Measurements from ENCODE around the gene SCN1A.
"Not testable (repeated sequence)": the region's sequence is repeated elsewhere in the genome, so short reads cannot be mapped to it uniquely, and the experiment has no call there.

Gene SCN1A

GRCh38 chr2:166148500-166149400 is 20.9 kb upstream of the SCN1A start:
- Histone ChIP-seq H3K36me3 (ENCODE audit: insufficient read depth, low read length) (no peaks in the 10 kb centered on the region), H2AFZ (ENCODE audit: low read depth, low read length) (no peak overlapping the region), H3K4me1 (ENCODE audit: insufficient read depth, low read length) (no peaks in the 10 kb centered on the region), H3K27me3 (ENCODE audit: insufficient read depth, low read length) (no peaks in the 10 kb centered on the region), H3K9me3 (ENCODE audit: low read length) (no peaks in the 10 kb centered on the region), H3K4me3 (ENCODE audit: low read length) (no peak overlapping the region)

- no peak overlapping the region for H3K4me3 ChIP-seq (ENCODE audit: low read length)
- no peak overlapping the region for H2AFZ ChIP-seq (ENCODE audit: low read depth, low read length)
- H3K9me3 ChIP-seq (ENCODE audit: low read length): no peaks in the 10 kb centered on the region
- no peaks in the 10 kb centered on the region for H3K4me1 ChIP-seq (ENCODE audit: insufficient read depth, low read length)
- H3K36me3 ChIP-seq (ENCODE audit: insufficient read depth, low read length): no peaks in the 10 kb centered on the region
- no peaks in the 10 kb centered on the region for H3K27me3 ChIP-seq (ENCODE audit: insufficient read depth, low read length)
These were observed 20.1 kb upstream of the SCN1A start for GRCh38 chr2:166147883-166148282.

- Histone ChIP-seq H3K4me3 (ENCODE audit: low read length) (no peak overlapping the region), H2AFZ (ENCODE audit: low read depth, low read length) (no peak overlapping the region), H3K27me3 (ENCODE audit: insufficient read depth, low read length) (no peaks in the 10 kb centered on the region), H3K4me1 (ENCODE audit: insufficient read depth, low read length) (no peaks in the 10 kb centered on the region), H3K9me3 (ENCODE audit: low read length) (no peaks in the 10 kb centered on the region), H3K36me3 (ENCODE audit: insufficient read depth, low read length) (no peaks in the 10 kb centered on the region)
These were observed 16.3 kb upstream of the SCN1A start for GRCh38 chr2:166144071-166144470.

DNA sequence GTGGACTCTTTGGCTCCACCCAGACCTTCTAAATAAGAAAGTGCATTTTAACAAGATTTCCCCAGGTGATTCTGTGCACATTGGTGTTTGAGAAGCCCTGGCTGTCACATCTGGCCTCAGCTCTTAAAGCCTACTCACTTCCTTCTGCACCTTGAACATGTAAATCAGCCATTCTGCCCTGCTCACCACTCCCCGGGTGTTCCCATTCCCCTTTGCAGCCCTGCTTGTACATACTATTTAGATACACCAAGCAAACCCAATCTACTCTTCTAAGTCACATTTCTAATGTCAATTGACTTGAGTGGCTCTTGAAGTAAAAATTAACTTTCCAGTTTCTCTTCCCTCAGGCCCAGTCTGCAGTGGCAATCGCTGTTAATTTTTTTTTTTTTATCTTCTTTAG is 13.1 kb upstream of the SCN1A start:
- Histone ChIP-seq H3K9me3 (ENCODE audit: low read length) (no peaks in the 10 kb centered on the region), H3K27me3 (ENCODE audit: insufficient read depth, low read length) (no peaks in the 10 kb centered on the region), H3K4me1 (ENCODE audit: insufficient read depth, low read length) (no peaks in the 10 kb centered on the region), H3K4me3 (ENCODE audit: low read length) (no peak overlapping the region), H3K36me3 (ENCODE audit: insufficient read depth, low read length) (no peaks in the 10 kb centered on the region), H2AFZ (ENCODE audit: low read depth, low read length) (no peak overlapping the region)

- no peaks in the 10 kb centered on the region for H3K4me1 ChIP-seq (ENCODE audit: insufficient read depth, low read length)
- no peak overlapping the region for H2AFZ ChIP-seq (ENCODE audit: low read depth, low read length)
- H3K36me3 ChIP-seq (ENCODE audit: insufficient read depth, low read length): no peaks in the 10 kb centered on the region
- no peaks in the 10 kb centered on the region for H3K27me3 ChIP-seq (ENCODE audit: insufficient read depth, low read length)
- H3K4me3 ChIP-seq (ENCODE audit: low read length): no peak overlapping the region
- H3K9me3 ChIP-seq (ENCODE audit: low read length): no peaks in the 10 kb centered on the region
These were observed 12.7 kb upstream of the SCN1A start for GRCh38 chr2:166140475-166140874.

DNA sequence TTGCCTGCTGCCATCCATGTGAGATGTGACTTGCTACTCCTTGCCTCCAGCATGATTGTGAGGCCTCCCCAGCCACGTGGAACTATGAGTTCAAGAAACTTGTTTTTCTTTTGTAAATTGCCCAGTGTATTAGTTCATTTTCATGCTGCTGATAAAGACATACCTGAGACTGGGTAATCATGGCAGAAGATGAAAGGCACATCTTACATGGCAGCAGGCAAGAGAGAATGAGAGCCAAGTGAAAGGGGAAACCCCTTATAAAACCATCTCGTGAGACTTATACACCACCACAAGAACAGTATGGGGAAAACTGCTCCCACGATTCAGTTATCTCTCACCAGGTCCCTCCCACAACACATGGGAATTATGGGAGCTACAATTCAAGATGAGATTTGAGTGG is 11.7 kb upstream of the SCN1A start:
- H3K36me3 ChIP-seq (ENCODE audit: insufficient read depth, low read length); H3K27me3 ChIP-seq (ENCODE audit: insufficient read depth, low read length); H3K4me1 ChIP-seq (ENCODE audit: insufficient read depth, low read length); H3K4me3 ChIP-seq (ENCODE audit: low read length); H2AFZ ChIP-seq (ENCODE audit: low read depth, low read length); H3K9me3 ChIP-seq (ENCODE audit: low read length): not testable (repeated sequence)

- Histone ChIP-seq H3K4me1 (ENCODE audit: insufficient read depth, low read length) (no peaks in the 10 kb centered on the region), H3K9me3 (ENCODE audit: low read length) (no peaks in the 10 kb centered on the region), H2AFZ (ENCODE audit: low read depth, low read length) (no peak overlapping the region), H3K36me3 (ENCODE audit: insufficient read depth, low read length) (no peaks in the 10 kb centered on the region), H3K4me3 (ENCODE audit: low read length) (no peak overlapping the region), H3K27me3 (ENCODE audit: insufficient read depth, low read length) (no peaks in the 10 kb centered on the region)
These were observed 10.8 kb upstream of the SCN1A start for GRCh38 chr2:166138667-166139066.

DNA sequence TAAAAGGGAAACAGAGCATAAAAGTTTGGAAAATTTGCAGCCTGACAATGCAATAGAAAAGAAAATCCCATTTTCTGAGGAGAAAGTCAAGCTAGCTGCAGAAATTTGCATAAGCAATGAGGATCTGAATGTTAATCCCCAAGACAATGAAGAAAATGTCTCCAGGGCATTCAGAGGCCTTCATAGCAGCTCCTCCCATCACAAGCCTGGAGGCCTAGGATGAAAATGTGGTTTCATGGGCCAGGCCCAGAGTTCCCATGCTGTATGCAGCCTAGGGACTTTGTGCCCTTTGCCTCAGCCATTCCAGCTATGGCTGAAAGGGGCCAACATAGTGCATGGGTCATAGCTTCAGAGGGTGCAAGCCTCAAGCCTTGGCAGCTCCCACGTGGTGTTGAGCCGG is 10.3 kb upstream of the SCN1A start:
- Histone ChIP-seq H3K9me3 (ENCODE audit: low read length) (no peaks in the 10 kb centered on the region), H3K27me3 (ENCODE audit: insufficient read depth, low read length) (no peaks in the 10 kb centered on the region), H3K4me1 (ENCODE audit: insufficient read depth, low read length) (no peaks in the 10 kb centered on the region), H3K36me3 (ENCODE audit: insufficient read depth, low read length) (no peaks in the 10 kb centered on the region), H3K4me3 (ENCODE audit: low read length) (no peak overlapping the region), H2AFZ (ENCODE audit: low read depth, low read length) (no peak overlapping the region)

DNA sequence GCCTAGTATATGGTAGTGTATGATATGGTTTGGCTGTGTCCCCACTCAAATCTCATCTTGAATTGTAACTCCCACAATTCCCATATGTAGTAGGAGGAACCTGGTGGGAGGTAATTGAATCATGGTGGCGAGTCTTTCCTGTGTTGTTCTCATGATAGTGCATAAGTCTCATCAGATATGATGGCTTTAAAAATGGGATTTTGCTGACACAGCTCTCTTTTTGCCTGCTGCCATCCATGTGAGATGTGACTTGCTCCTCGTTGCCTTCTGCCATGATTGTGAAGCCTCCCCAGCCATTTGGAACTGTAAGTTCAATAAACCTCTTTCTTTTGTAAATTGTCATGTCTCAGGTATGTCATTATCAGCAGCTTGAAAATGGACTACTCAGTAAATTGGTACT is 9.5 kb upstream of the SCN1A start:
- Histone ChIP-seq H3K27me3 (ENCODE audit: insufficient read depth, low read length) (no peaks in the 10 kb centered on the region), H3K4me3 (ENCODE audit: low read length) (no peak overlapping the region), H3K36me3 (ENCODE audit: insufficient read depth, low read length) (no peaks in the 10 kb centered on the region), H3K4me1 (ENCODE audit: insufficient read depth, low read length) (no peaks in the 10 kb centered on the region), H3K9me3 (ENCODE audit: low read length) (no peaks in the 10 kb centered on the region), H2AFZ (ENCODE audit: low read depth, low read length) (no peak overlapping the region)

DNA sequence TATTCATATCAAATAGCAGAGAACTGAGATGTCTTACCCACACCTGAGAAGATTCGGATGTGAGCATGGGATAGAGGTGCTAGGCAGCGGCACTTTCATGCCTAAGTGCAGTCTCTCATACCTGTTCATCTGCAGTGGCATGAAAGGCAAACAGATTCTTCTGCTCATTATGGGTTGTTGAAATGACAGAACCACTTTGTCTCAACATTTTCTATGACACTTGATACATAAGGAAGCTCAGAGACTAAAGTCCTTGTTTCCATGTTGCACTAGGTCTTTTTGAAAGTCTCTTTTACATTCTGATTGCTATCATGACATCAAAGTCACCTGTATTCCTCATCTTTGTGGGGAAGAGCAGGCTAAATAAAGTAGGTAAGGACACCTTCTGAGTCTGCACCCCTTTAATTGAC is 8.0 kb upstream of the SCN1A start:
- H2AFZ ChIP-seq (ENCODE audit: low read depth, low read length): no peak overlapping the region
- no peaks in the 10 kb centered on the region for H3K36me3 ChIP-seq (ENCODE audit: insufficient read depth, low read length)
- no peak overlapping the region for H3K4me3 ChIP-seq (ENCODE audit: low read length)
- no peaks in the 10 kb centered on the region for H3K4me1 ChIP-seq (ENCODE audit: insufficient read depth, low read length)
- no peaks in the 10 kb centered on the region for H3K27me3 ChIP-seq (ENCODE audit: insufficient read depth, low read length)
- no peaks in the 10 kb centered on the region for H3K9me3 ChIP-seq (ENCODE audit: low read length)

DNA sequence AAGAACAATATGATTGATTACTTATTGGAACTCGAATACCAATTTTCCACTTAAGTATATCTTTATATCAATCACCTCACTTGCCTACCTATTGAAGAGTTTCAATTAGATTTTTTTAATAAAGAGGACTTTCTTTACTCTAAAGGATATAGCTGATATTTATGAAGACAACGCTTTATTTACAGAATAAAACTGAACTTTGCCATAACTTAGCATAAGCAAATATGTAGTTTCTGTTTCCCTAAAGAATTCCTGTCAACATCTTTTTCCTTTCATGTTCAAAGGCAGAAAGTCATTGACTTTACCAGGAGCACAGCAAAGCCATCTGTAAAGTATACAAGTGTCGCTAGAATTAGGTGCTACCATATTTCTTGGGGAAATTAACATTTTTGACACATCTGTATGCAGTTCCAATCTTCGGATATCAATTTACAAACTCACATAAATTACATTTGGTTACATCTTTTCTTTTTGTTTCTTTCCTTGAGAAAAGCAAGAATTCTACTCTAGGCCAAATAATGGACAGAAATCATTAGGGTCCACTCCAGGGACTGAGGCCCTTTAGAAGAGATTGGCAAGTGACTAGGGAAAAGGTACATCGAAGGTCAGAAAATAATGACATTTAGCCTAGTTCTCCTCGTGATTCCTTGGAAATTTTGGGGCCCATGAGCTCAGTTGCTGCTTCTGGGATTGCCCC is 7.5 kb upstream of the SCN1A start:
- H3K4me1 ChIP-seq (ENCODE audit: insufficient read depth, low read length): no peaks in the 10 kb centered on the region
- no peak overlapping the region for H2AFZ ChIP-seq (ENCODE audit: low read depth, low read length)
- no peak overlapping the region for H3K4me3 ChIP-seq (ENCODE audit: low read length)

DNA sequence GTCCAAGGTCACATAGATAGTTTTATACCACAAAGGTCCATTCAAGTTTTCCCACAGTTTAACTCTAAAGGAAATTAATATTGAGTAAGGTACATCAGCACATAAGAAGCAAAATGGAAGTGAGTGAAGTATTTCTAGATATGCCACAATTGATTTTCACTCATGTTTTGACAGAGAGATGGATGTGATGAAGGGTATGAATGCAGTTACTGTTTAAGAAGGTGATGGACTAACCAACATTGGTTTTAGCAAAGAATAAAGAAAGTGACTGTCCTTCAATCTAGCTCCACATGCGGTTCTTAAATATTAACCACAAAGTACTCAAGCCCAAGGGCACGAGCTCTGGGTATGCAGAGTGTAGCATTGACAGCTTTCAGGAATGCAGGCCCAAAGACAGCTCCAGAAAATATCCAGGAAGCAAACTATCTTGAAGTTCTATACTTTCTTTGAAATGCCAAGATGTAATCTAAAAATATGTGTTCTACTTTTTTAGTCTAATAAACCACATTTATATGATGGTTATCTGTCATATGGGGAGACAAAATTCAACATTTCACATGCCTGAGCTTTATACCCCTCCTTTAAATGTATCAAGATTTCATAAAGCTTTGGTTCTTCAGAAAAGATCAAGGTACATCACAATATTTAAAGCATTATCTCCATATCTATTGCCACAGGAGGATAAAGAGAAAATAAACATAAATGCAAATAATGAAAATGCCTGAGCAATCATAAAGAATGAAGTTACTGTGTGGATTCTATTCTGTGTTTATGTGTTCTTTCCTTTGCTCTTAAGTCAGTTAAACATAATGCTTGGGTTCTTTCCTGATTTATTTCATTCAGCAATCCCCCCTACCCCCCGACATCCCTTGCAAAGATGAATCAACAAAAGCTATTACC is 6.7 kb upstream of the SCN1A start:
- no peak overlapping the region for H3K4me3 ChIP-seq (ENCODE audit: low read length)
- H3K36me3 ChIP-seq (ENCODE audit: insufficient read depth, low read length): no peaks in the 10 kb centered on the region
- no peaks in the 10 kb centered on the region for H3K9me3 ChIP-seq (ENCODE audit: low read length)
- H3K4me1 ChIP-seq (ENCODE audit: insufficient read depth, low read length): no peaks in the 10 kb centered on the region
- H3K27me3 ChIP-seq (ENCODE audit: insufficient read depth, low read length): no peaks in the 10 kb centered on the region
- H2AFZ ChIP-seq (ENCODE audit: low read depth, low read length): no peak overlapping the region

More for the DNA sequence above, 7.5 kb upstream of the SCN1A start:
- no peaks in the 10 kb centered on the region for H3K27me3 ChIP-seq (ENCODE audit: insufficient read depth, low read length)
- H3K36me3 ChIP-seq (ENCODE audit: insufficient read depth, low read length): no peaks in the 10 kb centered on the region
- no peaks in the 10 kb centered on the region for H3K9me3 ChIP-seq (ENCODE audit: low read length)

DNA sequence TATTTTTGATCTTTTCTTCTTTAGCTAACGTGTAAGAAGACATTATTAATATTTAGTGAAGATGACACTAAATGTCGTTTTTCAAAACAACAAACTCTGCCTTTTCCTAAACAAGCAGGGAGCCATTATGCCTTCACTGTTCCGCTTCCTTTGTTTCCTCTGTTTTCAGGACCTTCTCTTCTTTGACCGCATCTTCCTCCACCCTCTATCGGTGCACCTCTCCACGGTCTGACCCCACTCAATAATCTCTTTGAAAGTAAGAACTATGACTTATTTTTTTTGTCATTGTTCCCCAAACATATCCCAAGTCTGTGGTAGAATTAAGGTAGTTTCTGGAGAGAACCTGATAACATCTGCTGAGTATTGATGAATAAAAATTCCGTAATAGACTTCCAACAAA is 5.8 kb upstream of the SCN1A start:
- H3K9me3 ChIP-seq (ENCODE audit: low read length): no peaks in the 10 kb centered on the region
- H3K4me3 ChIP-seq (ENCODE audit: low read length): no peak overlapping the region
- no peaks in the 10 kb centered on the region for H3K36me3 ChIP-seq (ENCODE audit: insufficient read depth, low read length)
- no peak overlapping the region for H2AFZ ChIP-seq (ENCODE audit: low read depth, low read length)
- no peaks in the 10 kb centered on the region for H3K4me1 ChIP-seq (ENCODE audit: insufficient read depth, low read length)
- H3K27me3 ChIP-seq (ENCODE audit: insufficient read depth, low read length): no peaks in the 10 kb centered on the region
